GM10248 (cell line): ENCODE data around the gene BRF1.

Experiments used
- CTCF ChIA-PET: fragments of 300-600 bp; sonication (Branson Sonifier 250); formaldehyde crosslinking; extraction: SDS; loops from one replicate; lab custom pipeline; 2021; ENCODE audit warnings: antibody characterized with exemption; lab: Yijun Ruan, JAX
- POLR2A ChIA-PET: fragments of 350-650 bp; sonication (Branson Sonifier 250); formaldehyde crosslinking; extraction: SDS; loops from one replicate; lab custom pipeline; 2020; ENCODE audit warnings: antibody characterized with exemption; lab: Yijun Ruan, JAX
- DNase-seq: peaks from one replicate; pipeline ENCODE4 v3.0.0; 2012; ENCODE audit errors: extremely low spot score
- TF ChIP-seq, protein P1 (sequence below): IDR thresholded peaks from 2 replicates; pipeline ENCODE4 v1.5.1; 2012; ENCODE audit warnings: mild to moderate bottlenecking, low read depth; ENCODE audit errors: extremely low read depth, missing control alignments, control extremely low read depth

The BRF1 gene

DNA sequence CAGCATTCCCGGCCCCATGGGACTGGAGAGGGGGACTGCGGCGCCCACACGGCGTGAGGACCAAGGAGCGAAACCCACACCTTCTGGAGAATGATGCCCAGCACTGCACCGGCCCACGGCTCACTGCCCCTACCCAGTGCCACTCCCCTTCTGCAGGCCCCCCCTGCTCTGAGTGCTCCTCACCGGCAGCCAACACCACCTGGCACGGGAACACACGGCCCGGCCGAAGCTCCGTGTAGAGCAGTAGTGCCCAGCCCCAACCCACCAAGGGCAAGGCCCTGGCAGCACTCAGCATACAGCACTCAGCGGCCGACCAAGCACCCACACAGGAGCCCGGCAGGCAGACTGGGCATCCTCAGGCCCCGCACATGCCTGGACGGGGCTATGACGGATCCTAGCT lies 39.0 kb downstream of the BRF1 start:
- DNase-seq = no peak
- ChIA-PET CTCF (no interaction called here), POLR2A (no interaction called here)
- TF ChIP-seq, protein P1, sequence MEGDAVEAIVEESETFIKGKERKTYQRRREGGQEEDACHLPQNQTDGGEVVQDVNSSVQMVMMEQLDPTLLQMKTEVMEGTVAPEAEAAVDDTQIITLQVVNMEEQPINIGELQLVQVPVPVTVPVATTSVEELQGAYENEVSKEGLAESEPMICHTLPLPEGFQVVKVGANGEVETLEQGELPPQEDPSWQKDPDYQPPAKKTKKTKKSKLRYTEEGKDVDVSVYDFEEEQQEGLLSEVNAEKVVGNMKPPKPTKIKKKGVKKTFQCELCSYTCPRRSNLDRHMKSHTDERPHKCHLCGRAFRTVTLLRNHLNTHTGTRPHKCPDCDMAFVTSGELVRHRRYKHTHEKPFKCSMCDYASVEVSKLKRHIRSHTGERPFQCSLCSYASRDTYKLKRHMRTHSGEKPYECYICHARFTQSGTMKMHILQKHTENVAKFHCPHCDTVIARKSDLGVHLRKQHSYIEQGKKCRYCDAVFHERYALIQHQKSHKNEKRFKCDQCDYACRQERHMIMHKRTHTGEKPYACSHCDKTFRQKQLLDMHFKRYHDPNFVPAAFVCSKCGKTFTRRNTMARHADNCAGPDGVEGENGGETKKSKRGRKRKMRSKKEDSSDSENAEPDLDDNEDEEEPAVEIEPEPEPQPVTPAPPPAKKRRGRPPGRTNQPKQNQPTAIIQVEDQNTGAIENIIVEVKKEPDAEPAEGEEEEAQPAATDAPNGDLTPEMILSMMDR = no peak

DNA sequence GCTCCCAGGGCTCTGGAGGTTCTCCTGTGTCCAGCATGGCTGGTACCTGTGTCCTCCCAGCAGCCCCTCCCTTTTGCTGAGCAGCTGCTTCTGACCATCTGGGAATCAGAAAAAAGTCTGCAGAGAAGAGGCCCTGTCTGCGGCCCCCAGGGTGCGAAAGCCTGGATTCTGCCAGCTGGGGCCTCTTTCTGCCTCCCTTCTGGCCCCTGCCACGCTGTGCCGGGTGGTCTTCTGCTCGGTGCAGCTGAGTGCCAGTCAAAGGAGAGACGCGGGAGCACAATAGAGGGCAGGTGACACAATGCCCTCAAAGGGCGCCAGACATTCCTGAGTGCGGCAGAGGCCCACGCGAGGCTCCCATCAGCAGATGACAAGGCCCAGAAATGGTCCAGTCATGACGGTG lies 39.8 kb downstream of the BRF1 start:
- TF ChIP-seq, protein P1 = no peak
- ChIA-PET CTCF (interaction anchor here (1.5 kb wide), 2 partner anchors 10 to 171 kb away, joined by 3 to 6 read pairs; no protein-coding TSS in a partner anchor), POLR2A (no interaction called here)
- no peak for DNase-seq

DNA sequence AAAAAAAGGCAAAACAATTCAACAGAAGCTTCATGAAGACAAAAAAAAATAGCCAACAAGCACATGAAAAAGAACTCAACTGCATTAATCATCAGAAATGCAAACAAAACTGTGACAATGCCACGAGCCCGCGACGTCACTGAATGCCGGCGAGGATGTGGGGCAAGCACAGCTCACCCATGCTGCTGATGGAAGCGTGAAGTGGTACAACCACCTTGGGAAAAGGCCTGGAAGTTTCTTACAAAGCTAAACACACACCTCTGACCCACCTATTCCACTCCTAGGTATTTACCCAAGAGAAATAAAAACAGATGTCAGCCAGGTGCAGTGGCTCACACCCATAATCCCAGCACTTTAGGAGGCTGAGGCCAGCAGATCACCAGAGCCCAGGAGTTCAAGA lies 42.0 kb downstream of the BRF1 start:
- ChIA-PET POLR2A (no interaction called here), CTCF (no interaction called here)
- no peak for DNase-seq
- TF ChIP-seq, protein P1 = no peak

DNA sequence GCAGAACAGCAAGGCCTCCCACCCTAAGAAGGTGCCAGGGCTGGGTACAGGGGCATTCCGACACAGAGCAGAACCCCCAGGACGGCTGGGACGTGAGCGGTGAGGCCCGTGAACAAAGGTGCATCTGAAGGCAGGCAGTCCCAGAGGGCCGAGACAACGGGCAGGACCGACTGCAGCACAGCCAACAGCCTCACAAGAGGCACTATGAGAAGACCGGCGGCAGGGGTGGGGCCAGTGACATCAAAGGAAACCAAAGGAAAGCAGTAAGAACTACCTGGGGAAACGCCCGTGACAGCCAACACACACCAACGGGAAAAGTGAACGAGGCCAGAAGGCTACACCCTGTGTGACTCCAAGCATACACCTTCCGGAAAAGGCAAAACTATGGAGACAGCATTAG lies 43.3 kb downstream of the BRF1 start:
- CTCF ChIA-PET = no interaction called here
- no peak for DNase-seq
- TF ChIP-seq, protein P1 = no peak
- POLR2A ChIA-PET = no interaction called here

DNA sequence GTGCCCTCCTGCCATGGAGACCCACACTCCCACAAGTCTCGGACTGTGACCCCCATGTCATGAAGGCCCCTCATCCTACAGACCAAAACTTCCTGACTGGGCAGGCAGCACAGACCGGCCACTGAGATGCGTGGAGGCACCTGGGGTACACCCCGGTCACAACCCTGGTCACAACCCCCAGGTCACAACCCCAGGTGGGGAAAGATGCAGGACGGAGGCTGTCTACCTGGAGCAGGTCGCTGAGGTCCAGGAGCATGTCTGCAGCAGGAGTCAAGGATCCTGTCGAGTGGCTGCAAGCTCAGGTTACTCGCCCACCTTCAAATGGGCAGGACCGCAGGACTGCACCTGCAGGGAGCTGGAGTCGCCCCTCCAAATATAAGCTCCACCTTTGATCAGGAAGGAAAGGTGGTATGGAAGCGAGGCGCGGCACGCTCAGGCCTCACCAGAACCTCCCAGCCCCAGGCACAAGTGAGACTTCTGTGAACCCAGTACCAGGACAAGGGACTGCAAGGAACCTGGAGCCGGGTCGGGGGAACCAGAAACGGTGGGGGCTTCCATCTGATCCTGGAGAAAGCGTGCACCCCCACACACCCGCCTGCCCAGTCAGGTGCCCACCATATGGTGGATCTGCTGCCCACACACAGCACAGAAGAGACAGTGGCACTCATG lies 44.4 kb downstream of the BRF1 start:
- TF ChIP-seq, protein P1 = no peak
- ChIA-PET CTCF (no interaction called here), POLR2A (no interaction called here)
- DNase-seq = no peak

DNA sequence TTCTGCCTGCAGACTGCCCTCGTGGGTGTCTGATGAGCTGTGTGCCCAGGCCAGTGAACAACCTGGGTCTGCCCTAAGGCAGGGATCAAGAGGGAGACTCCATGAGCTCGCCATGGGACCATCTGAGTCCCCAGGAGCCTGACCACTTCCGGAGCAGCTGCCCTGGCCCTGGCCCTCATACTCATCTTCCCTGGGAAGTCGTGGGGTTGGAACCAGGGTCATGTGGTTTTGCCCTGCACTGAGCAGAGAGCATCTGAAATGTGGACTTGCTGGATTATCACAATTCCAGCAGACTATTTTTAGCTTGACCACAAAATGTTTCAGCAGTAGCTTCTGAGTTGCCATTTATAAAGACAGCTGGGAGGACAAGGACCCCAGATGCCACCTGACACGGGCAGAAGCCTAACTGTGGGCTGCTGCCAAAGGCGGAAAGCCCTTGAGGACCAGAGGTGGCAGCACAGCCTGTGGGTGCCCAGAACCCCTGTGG lies 45.7 kb downstream of the BRF1 start:
- no peak for DNase-seq
- ChIA-PET CTCF (interaction anchor here (1.1 kb wide), 1 partner anchor 40 kb away, joined by 6 read pairs; no protein-coding TSS in a partner anchor), POLR2A (no interaction called here)
- TF ChIP-seq, protein P1 = no peak

DNA sequence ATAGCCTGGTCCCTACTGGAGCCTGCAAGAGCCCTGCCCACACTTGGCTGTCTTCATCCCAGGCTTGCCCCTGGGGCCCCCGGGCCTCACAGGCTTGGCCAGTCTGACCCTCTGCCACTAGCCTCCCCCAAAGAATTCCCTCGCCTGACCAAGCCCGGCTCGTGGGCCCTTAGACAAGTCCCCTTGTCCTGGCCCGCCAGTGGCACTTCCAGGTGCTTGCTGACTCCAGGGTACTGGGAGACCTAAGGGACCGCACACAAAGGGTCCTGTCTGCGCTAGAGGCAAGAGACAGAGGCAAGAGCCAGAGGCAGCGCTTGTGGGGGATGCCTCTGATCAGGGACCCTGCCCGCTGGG lies 47.5 kb downstream of the BRF1 start:
- TF ChIP-seq, protein P1 = no peak
- ChIA-PET POLR2A (no interaction called here), CTCF (no interaction called here)
- DNase-seq = no peak
